Astrocyte (in vitro differentiated cells and primary cell): ENCODE data around the gene ADGRF5. TPM values are rescaled to one million over a fixed set of nuclear protein-coding genes. Genes with fewer than 3 reads are reported as not detected.

Source experiments
- DNase-seq: peaks from one replicate; pipeline ENCODE4 v3.0.0-alpha.2; 2010; ENCODE audit warnings: low read depth
- FAIRE-seq: peaks from 2 replicates; lab custom pipeline; 2011; peaks lifted over from hg19 to GRCh38; lab: Jason Lieb, UNC
- H2AFZ ChIP-seq: 2 replicates; pipeline ENCODE4 v1.6.0; 2012; ENCODE audit warnings: low read depth, low read length, inconsistent platforms
- H3K27ac ChIP-seq: 2 replicates; pipeline ENCODE4 v1.5.1; 2011; ENCODE audit warnings: low read depth, low read length, inconsistent platforms
- H3K27me3 ChIP-seq: 2 replicates; pipeline ENCODE4 v1.6.0; 2011; ENCODE audit warnings: low read length, inconsistent platforms; ENCODE audit not compliant: insufficient read depth
- H3K36me3 ChIP-seq: 2 replicates; pipeline ENCODE4 v1.5.1; 2011; ENCODE audit warnings: low read length, inconsistent platforms; ENCODE audit not compliant: insufficient read depth
- H3K4me1 ChIP-seq: 2 replicates; pipeline ENCODE4 v1.5.1; 2011; ENCODE audit warnings: low read length, inconsistent platforms; ENCODE audit not compliant: insufficient read depth
- H3K4me2 ChIP-seq: 2 replicates; pipeline ENCODE4 v1.6.0; 2012; ENCODE audit warnings: low read length, inconsistent platforms
- H3K4me3 ChIP-seq: 2 replicates; pipeline ENCODE4 v1.5.1; 2011; ENCODE audit warnings: low read depth, mild to moderate bottlenecking, low read length, inconsistent platforms; ENCODE audit not compliant: insufficient read depth
- H3K79me2 ChIP-seq: 2 replicates; pipeline ENCODE4 v1.6.0; 2012; ENCODE audit warnings: mild to moderate bottlenecking, low read length, inconsistent platforms; ENCODE audit not compliant: insufficient read depth
- H3K9ac ChIP-seq: 2 replicates; pipeline ENCODE4 v1.6.0; 2012; ENCODE audit warnings: mild to moderate bottlenecking, low read length, inconsistent platforms
- H3K9me3 ChIP-seq: 2 replicates; pipeline ENCODE4 v1.5.1; 2012; ENCODE audit warnings: low read depth, mild to moderate bottlenecking, low read length, inconsistent platforms; ENCODE audit not compliant: insufficient read depth
- H4K20me1 ChIP-seq: 2 replicates; pipeline ENCODE4 v1.6.0; 2012; ENCODE audit warnings: low read length, inconsistent platforms; ENCODE audit not compliant: insufficient read depth
- H3K27ac Mint-ChIP-seq: one replicate; pipeline ENCODE4 v1.8.0; 2021; ENCODE audit warnings: mild to moderate bottlenecking, mixed read lengths; ENCODE audit not compliant: unreplicated experiment
- H3K27me3 Mint-ChIP-seq: one replicate; pipeline ENCODE4 v1.8.0; 2021; ENCODE audit warnings: low read depth, mixed read lengths; ENCODE audit not compliant: unreplicated experiment
- H3K36me3 Mint-ChIP-seq: one replicate; pipeline ENCODE4 v1.8.0; 2021; ENCODE audit warnings: low read depth, mixed read lengths; ENCODE audit not compliant: unreplicated experiment
- H3K4me1 Mint-ChIP-seq: one replicate; pipeline ENCODE4 v1.8.0; 2021; ENCODE audit warnings: low read depth, mixed read lengths; ENCODE audit not compliant: unreplicated experiment
- H3K4me3 Mint-ChIP-seq: one replicate; pipeline ENCODE4 v1.8.0; 2021; ENCODE audit warnings: mild to moderate bottlenecking, moderate library complexity, mixed read lengths; ENCODE audit not compliant: unreplicated experiment
- H3K9me3 Mint-ChIP-seq: one replicate; pipeline ENCODE4 v1.8.0; 2021; ENCODE audit warnings: mild to moderate bottlenecking, mixed read lengths; ENCODE audit not compliant: unreplicated experiment
- EZH2 ChIP-seq: IDR thresholded peaks from 2 replicates; pipeline ENCODE4 v1.6.1; 2012; ENCODE audit warnings: mild to moderate bottlenecking, low read length, inconsistent platforms; ENCODE audit not compliant: insufficient read depth
- total RNA-seq: library from RNA; stranded (reverse); gene quantifications from 2 replicates; pipeline ENCODE4 v1.2.1, GENCODE V29; 2021
- TF ChIP-seq, protein P1 (sequence below): IDR thresholded peaks from 2 replicates; pipeline ENCODE4 v1.5.1; 2011; ENCODE audit warnings: low read depth, mild to moderate bottlenecking, inconsistent platforms, low read length, moderate library complexity; ENCODE audit not compliant: insufficient read depth

Gene ADGRF5
- total RNA-seq, 1 donor from 2014 or later = 0.54 TPM

DNA sequence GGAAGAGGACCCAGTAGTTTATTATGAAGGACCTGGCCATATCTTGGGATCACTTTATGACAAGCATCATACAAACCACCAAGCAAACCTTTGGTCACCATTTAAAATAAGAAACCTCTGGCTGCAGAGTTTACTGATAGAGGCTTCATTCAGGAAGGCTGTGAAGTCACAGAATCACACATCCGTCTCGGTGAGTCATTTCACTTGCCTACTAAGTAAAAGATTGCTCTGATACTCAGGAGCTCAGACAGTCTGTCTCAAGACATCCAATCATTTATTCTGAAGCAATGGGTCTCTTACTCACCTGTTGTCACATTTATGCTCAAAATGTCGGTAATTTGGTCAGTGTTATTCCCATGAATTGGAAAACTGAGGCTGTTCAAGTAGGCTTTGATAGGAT is 33.7 kb downstream of the ADGRF5 start:
- no peak for TF ChIP-seq EZH2
- TF ChIP-seq, protein P1, sequence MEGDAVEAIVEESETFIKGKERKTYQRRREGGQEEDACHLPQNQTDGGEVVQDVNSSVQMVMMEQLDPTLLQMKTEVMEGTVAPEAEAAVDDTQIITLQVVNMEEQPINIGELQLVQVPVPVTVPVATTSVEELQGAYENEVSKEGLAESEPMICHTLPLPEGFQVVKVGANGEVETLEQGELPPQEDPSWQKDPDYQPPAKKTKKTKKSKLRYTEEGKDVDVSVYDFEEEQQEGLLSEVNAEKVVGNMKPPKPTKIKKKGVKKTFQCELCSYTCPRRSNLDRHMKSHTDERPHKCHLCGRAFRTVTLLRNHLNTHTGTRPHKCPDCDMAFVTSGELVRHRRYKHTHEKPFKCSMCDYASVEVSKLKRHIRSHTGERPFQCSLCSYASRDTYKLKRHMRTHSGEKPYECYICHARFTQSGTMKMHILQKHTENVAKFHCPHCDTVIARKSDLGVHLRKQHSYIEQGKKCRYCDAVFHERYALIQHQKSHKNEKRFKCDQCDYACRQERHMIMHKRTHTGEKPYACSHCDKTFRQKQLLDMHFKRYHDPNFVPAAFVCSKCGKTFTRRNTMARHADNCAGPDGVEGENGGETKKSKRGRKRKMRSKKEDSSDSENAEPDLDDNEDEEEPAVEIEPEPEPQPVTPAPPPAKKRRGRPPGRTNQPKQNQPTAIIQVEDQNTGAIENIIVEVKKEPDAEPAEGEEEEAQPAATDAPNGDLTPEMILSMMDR = no peak
- Histone ChIP-seq H3K36me3 (no peaks in the 10 kb centered on the region), H4K20me1 (no peaks in the 10 kb centered on the region), H3K9ac (no peak overlapping the region), H3K4me1 (peaks cover 4% of the 10 kb centered on the region), H3K27ac (peak overlapping the region; percentile 21), H3K9me3 (no peaks in the 10 kb centered on the region), H3K79me2 (no peaks in the 10 kb centered on the region), H3K4me2 (peak overlapping the region; percentile 5), H2AFZ (no peak overlapping the region), H3K27me3 (no peaks in the 10 kb centered on the region), H3K4me3 (no peak overlapping the region)
- Mint-ChIP-seq H3K9me3 (no peaks in the 10 kb centered on the region), H3K27me3 (peaks cover 3% of the 10 kb centered on the region), H3K4me1 (peaks cover 13% of the 10 kb centered on the region), H3K36me3 (no peaks in the 10 kb centered on the region), H3K27ac (peak overlapping the region; percentile 29), H3K4me3 (no peak overlapping the region)
- DNase-seq = peak; percentile 80
- FAIRE-seq = no peak

DNA sequence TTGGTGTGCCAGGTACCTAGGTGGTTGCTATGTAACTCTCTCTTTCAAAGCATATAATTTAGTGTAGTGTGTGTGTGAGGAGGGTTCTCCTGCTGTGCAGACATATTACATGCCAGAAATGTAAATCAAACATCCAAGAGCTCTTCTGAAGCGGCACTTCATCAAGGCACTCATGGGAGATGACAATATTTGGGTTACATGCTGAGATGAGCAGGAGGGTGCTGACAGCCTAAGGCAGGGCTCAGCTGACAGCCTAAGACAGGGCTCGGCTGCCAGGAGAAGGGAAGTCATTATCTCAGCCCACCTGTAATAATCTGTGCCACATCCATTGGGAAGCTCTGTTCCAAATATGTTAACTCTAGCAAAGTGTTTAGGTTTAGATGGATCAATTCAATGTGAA is 39.1 kb downstream of the ADGRF5 start:
- Mint-ChIP-seq H3K27me3 (peaks cover 8% of the 10 kb centered on the region), H3K4me3 (no peak overlapping the region), H3K9me3 (no peaks in the 10 kb centered on the region), H3K36me3 (no peaks in the 10 kb centered on the region), H3K4me1 (peaks cover 1% of the 10 kb centered on the region), H3K27ac (no peak overlapping the region)
- H2AFZ ChIP-seq = no peak overlapping the region
- peaks cover 3% of the 10 kb centered on the region for H3K27me3 ChIP-seq
- no peak overlapping the region for H3K9ac ChIP-seq
- no peak overlapping the region for H3K27ac ChIP-seq
- no peaks in the 10 kb centered on the region for H3K9me3 ChIP-seq
- no peaks in the 10 kb centered on the region for H3K79me2 ChIP-seq
- DNase-seq = no peak
- no peak for FAIRE-seq
- TF ChIP-seq EZH2 = no peak
- TF ChIP-seq, protein P1 = no peak
- H3K4me3 ChIP-seq = no peak overlapping the region
- no peaks in the 10 kb centered on the region for H3K4me1 ChIP-seq
- H3K36me3 ChIP-seq = no peaks in the 10 kb centered on the region
- H3K4me2 ChIP-seq = no peak overlapping the region
- H4K20me1 ChIP-seq = no peaks in the 10 kb centered on the region

DNA sequence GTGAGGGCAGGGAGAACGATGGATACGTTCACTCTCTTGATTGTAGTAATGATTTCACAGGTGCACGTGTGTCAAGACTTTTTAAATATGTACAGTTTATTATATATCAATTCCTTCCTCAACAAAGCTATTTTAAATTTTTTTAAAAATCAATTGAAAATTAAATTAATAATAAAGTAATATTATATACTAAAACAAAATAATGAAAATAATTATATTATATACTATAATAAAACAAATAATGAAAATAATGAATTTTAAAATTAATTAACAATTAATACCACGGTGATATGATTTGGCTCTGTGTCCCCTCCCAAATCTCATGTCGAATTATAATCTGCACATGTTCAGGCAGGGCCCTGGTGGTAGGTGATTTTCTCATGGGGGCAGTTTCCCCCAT is 42.7 kb downstream of the ADGRF5 start:
- Mint-ChIP-seq H3K4me3 (no peak overlapping the region), H3K9me3 (no peaks in the 10 kb centered on the region), H3K27me3 (peaks cover 7% of the 10 kb centered on the region), H3K4me1 (peaks cover 9% of the 10 kb centered on the region), H3K27ac (no peak overlapping the region), H3K36me3 (no peaks in the 10 kb centered on the region)
- no peaks in the 10 kb centered on the region for H4K20me1 ChIP-seq
- no peak for FAIRE-seq
- no peaks in the 10 kb centered on the region for H3K36me3 ChIP-seq
- peaks cover 3% of the 10 kb centered on the region for H3K27me3 ChIP-seq
- H2AFZ ChIP-seq = no peak overlapping the region
- no peak overlapping the region for H3K9ac ChIP-seq
- H3K4me1 ChIP-seq = no peaks in the 10 kb centered on the region
- no peak overlapping the region for H3K27ac ChIP-seq
- no peaks in the 10 kb centered on the region for H3K9me3 ChIP-seq
- H3K4me3 ChIP-seq = no peak overlapping the region
- no peaks in the 10 kb centered on the region for H3K79me2 ChIP-seq
- no peak overlapping the region for H3K4me2 ChIP-seq
- no peak for DNase-seq
- TF ChIP-seq, protein P1 = no peak
- no peak for TF ChIP-seq EZH2
